Hematopoietic multipotent progenitor cell treated with erythropoietin and hydrocortisone succinate and interleukin-3 and kit ligand, for 17 days (in vitro differentiated cells): ENCODE data around the gene FHOD3.
"Not testable (repeated sequence)": the region's sequence is repeated elsewhere in the genome, so short reads cannot be mapped to it uniquely, and the experiment has no call there.

Experiments
- DNase-seq: peaks from one replicate; pipeline ENCODE4 v3.0.0-alpha.2; 2015; ENCODE audit warnings: low spot score

Gene FHOD3

DNA sequence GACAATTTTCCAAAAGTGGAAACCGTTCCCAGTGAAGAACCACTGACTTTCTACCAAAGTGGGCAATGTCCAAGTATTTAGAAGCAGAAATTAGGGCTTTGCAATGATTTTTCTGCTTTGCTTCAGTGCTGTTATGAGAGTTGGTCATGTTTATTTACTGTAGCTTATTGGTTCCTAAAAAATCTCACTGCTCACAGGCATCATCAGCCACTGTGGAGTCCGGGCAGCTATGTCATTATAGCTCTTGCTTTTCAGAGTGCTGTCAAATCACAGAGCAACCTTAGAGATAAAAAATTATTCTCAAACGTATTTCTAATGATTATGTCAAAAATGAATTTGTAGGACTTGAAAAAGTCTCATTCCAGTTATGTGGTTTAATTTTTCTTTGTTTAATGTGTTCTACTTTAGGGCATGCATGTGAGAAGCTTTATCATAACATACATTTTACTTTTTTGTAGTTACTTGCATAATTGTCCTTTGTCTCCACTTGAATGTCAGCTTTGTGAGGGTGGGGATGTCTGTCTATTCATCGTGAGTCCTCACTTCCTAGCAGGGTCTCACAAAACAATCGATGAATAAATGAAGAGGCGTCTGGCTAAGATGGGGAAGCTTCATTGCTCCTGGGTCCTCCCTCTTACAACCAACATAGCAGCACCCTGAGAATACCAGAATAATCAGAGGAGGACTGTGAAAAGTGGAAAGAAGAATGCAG lies 413.7 kb downstream of the FHOD3 start:
- DNase-seq = no peak

DNA sequence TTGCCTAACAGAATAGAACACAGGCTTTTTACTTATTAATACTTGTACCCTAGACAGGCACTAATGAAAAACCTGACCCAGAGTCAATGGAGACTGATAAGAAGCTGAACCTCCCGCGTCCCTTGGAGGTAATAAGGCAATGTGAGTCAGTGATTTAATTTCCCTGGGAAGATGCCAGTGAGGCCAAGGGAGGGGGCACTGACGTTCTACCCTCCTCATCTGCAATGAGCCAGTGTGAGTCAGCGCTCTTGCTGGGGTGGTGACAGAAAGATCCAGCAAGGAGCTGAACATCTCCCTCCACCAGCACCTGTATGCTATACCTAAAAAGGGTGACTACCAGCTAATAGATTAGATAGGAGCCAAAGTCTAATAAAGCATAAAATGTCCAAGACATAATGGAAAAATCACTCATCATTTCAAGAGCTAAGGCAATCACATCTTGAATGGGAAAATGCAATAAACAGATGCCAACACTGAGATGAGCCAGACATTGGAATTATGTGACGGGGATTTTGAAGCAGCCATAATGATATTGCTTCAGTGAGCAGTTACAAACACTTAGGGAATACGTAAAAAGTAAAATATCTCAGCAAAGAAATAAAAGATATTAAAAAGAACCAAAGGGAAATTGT lies 414.4 kb downstream of the FHOD3 start:
- peak; percentile 52 for DNase-seq

DNA sequence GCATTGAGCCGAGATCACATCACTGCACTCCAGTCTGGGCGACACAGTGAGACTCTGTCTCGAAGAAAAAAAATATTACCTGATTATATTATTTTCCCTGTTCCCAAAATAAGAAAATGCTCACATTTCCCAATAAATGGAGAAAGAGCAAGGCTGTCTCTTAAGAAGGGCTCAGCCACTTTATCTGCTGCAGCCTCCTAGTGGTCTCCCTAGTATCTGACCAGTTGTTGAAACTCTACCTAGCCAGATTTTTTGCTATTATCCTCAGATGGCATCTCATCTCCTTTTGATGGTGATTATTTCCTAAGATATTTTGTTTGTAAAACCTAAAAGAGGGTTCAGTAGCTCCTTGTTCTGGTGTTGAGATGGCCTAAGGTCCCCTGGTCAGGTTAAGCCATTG lies 417.0 kb downstream of the FHOD3 start:
- DNase-seq = no peak

DNA sequence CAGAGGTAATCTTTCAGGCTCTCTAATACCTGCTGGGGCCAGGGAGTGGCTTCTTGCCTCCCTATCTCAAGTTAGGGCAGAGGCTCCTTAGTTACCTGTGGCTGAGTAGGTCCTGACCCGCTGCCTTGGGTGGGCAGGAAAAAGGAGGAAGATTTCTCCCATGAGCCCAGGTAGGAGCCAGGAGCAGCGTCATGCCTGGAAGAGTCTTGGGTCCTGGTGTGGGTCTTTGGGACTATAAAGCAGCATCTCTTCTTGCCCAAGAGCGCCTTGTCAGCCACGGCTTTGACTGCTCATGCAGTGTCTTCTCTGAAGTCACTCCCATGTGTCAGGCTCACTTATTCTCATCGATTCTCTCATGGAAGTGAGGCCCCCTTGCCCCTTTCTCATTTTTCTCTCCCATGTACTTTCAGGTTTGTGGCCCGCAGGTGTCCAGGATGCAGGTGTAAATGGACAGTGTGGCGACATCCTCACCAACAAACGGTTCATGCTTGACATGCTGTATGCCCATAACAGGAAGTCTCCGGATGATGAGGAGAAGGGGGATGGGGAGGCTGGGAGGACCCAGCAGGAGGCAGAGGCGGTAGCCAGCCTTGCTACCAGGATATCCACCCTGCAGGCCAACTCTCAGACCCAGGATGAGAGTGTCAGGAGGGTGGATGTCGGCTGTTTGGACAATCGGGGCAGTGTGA lies 420.1 kb downstream of the FHOD3 start:
- no peak for DNase-seq

DNA sequence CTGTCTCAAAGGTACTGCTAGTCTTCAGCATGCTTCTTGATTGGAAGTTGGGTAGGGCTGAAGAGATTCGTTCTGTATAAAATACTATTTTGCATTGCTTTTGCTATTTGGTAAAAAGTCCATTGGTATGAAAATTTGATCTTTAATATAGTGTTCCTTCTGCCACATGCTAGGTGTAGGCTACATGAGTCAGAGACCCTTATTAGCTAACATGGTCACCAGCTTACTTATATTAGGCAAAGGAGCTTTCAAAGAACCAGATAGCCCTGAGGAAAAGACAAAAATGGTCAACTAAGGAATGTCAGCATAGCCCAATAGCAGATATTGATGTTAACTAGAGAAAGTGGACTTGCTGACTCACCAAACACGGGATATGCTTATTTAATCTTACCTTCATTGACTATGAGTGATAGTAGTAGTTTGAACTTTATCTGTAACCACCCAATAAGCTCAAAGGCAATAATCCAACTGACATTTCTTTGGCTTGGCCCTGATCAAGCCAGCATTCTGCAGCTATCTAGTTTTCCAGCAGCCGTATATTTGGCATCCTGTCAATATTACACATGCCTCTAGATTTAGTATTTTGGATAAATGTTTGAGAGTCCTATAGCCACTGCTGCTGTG lies 421.3 kb downstream of the FHOD3 start:
- peak; percentile 63 for DNase-seq

DNA sequence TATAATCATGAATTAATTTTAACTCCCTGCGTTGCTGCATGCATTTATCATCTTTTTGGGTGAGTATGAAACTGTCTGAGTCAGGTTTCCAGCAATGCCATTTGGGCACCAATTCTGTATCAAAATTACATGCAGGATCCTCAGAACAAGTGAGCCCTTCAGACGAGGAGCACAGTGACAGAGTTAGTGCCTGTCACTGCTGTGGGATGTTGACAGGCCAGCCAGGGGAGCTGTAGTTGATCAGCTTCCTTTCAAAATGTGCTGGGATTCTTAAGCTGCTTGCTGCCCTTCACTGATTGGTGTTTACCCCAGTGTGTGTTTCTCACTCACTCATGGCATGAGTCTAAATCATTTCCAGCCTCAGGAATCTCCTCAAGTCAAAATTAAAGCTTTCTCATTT lies 422.1 kb downstream of the FHOD3 start:
- peak; percentile 23 for DNase-seq

DNA sequence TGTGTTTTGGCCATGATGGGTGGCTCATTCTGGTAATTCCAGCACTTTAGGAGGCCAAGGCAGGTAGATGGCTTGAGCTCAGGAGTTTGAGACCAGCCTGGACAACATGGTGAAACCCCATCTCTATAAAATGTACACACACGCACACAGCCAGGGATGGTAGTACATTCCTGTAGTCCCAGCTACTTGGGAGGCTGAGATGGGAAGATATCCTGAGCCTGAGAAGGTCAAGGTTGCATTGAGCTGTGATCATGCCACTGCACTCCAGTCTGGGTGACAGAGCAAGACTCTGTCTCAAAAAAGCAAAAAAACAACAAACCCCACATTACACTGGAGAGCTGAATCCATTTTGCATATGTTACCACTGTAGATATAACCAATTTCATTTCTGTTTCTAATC lies 423.8 kb downstream of the FHOD3 start:
- not testable (repeated sequence) for DNase-seq

DNA sequence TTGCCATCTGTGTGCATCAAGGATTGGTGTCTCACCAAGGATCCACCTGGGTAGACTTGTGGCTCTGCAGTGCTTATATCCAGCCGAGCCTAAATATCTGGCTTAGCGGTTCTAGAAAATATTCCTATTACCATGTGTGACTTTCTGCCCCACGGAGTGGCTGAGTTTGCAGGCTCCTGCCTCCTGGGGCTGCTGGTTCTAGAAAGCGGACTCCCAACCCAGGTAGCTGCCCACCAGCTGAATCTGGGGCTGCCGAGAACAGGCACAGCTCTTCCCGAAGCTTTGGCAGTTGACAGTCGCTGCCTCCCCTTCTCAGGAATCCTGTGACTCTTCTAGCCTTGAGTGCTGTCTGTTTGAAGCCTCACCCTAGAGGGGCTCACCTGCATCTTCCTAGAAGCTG lies 426.7 kb downstream of the FHOD3 start:
- no peak for DNase-seq

DNA sequence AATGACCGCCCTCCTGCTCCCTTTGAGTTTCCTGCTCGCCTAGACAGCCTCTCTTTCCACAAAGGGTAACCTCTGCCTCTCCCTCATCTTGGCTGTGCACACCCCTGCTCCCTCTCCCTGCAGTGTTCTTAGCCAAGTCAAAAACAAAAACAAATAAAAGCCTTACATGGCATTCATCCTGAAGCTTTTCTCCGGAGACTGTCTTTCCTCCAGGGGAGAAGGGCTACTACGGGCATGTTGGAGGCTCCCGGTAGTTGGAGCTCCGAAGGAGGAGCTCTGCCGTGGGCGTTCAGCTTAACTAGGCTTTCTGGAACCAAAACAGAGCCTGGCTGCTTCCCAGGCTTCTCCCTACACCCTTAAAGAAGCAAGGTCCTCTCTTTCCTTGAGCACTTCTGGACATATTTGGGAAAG lies 427.1 kb downstream of the FHOD3 start:
- no peak for DNase-seq

DNA sequence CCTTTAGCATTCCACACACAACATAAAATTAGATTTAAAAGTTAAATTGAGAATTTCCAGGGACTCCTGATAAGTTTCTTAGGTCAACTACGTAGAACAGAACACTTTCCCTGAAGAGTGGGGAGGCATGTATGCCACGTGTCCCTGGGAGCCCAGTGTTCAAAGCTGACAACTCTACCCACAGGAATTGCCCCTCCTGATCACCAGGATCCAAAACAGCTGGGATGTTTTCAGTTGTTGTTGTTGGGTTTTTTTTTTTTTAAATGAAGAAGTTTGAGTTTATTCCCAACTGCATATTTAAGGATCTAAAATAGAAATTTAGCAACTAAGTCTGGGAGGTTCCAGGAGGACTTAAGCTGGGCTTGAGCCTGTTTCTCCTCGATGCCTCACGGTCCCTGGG lies 430.8 kb downstream of the FHOD3 start:
- no peak for DNase-seq

DNA sequence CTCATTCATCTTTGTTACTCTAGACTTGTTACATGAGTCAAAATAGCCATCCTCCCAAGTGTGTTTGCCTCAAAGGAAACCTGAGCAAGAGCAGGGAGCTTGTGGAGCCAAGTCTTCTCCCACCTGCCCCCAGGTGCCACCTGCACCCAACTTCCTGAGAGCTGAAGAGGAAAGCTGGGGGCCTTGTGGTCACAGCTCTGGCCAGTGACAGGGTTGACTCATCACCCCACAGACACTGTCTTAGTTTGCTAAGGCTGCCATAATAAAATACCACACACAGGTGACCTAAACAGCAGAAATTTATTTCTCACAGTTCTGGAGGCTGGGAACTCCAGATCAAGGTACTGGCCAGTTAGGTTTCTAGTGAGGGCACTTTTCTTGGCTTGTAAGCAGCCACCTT lies 431.7 kb downstream of the FHOD3 start:
- DNase-seq = no peak

DNA sequence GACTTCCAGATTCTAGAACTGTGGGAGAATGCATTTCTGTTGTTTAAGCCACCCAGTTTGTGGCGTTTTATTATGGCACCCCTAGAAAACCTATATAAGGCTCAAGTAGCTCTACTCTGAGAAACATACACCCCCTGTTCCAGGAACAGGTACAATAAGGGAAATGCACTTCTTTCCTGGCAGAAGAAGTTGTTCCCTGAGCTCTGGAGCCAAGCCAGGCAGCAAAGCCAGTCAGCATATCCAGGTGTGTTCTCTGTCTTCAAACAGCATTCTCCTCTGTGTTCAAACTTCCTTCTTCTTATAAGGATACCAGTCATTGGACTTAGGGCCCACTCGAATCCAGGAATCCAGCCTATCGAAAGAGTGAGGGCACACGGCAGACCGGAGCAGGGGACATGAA lies 434.8 kb downstream of the FHOD3 start:
- no peak for DNase-seq

DNA sequence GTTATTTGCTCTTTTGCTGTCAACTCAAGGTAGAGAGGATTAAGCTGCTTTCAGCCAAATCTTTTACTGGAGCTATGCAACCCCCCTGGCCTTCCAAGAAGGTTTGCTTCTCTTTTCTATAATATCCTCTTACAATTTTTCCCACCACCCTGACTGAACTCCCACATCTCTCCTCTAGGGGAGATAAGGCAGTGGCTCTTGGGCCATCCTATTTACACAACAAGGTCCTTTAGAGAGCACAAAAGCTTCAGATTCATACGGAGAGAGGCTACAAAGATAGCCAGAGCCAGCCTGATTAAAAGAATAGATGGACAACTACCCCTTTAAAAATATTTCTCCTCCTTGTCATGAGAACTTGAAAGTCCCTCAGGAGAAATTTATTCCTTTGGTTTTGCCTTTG lies 435.6 kb downstream of the FHOD3 start:
- no peak for DNase-seq

DNA sequence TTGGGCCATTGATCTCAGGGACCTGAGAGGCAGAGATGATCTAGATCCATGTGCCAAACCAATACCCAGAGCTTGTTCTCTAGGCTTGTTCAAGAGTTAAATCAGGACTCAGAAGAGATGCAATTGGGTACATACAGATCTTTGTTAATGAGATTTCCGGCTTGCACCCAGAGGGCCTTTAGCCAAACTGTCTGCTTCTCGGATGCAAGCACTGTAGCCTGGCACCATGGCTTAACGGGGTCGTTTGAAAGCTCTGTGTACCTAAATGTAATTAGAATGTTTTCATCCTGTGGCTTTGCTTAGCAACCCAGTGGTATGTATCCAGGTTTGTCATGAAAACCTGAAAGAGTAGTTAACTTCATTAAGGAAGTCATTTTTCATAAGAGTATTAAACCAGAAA lies 437.1 kb downstream of the FHOD3 start:
- DNase-seq = no peak

DNA sequence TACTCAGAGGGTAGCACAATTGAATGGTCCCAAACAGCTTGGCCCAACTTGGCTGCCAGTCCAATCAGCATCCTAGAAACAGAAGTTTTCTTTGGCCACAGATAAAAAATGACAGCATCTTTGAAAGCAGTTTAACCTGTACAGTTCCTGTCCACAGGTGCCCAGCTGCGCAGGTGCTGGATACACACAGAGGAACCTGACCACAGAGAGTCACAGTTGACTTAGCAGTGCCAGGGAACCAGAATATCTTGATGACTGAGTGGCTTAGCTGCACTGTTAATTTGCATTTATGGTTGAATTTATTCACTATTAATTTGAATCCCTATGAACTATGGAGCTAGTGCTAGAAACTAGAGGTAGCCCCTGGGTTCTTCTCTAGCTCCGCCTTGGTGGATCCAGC lies 437.6 kb downstream of the FHOD3 start:
- no peak for DNase-seq

DNA sequence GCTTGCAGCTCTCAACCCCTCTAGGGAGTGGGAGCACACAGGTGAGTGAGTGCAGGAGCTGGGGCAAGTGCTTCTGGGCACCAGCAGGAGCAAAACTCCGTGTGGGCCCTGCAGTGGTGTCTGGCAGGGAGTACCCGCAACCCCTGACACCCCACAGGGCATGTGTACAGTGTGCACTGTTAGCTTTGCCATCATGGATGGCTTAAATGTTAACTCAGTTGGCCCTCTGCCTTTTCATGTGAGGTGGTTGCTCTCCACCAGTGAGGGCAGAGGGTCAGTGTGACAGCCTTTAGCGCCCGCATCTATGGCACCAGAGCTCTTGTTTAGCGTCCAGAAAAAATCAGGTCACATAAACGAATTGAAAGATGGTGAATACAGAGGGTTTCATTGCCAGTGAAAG lies 438.6 kb downstream of the FHOD3 start:
- no peak for DNase-seq

DNA sequence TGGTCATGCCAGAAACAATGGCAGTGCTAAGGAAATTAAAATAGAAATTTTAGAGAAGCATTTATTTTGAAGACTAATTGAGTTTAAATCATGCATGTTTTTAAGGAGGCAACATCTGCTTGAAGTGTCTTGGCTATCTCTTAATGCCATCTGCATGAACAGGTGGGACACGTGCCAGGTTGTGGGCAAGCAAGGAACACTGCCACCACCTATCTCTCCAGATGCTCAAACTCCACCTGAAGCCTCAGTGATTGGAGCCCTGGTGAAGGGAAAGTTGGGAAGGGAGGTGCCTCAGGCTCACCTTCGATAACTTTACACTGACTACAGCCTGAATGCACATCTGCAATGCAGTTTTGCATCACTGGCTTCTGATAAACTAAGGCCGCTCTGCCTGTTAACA lies 439.8 kb downstream of the FHOD3 start:
- DNase-seq = peak; percentile 19

DNA sequence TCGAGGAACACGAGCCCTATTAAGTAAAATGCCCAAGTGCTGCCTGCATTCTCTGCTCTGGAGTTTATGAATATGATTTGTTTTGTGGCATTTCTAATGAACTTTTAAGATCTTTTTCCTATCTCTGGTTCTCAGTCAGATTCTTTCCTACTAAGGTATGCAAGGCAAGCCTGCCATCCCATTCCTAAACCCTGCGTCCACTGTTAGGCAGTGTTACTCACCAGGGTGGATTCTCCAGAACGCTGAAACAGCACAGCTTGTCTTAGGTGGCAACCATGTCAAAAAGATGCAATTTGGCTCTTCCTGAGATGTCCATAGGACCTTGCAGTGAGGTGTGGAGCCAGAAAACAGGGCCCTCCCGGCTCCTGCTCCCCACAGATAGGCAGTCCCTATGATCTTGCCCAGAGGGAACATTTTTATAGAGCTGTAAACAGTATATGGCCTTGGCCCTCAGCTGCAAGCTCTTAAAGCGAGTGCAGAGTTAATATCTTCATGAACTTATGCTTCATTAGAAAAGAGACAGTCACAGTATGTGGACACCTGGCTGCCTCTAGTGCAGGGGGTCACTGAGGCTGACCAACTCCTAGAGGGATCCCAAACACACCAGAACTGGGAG lies 446.9 kb downstream of the FHOD3 start:
- DNase-seq = peak; percentile 8

DNA sequence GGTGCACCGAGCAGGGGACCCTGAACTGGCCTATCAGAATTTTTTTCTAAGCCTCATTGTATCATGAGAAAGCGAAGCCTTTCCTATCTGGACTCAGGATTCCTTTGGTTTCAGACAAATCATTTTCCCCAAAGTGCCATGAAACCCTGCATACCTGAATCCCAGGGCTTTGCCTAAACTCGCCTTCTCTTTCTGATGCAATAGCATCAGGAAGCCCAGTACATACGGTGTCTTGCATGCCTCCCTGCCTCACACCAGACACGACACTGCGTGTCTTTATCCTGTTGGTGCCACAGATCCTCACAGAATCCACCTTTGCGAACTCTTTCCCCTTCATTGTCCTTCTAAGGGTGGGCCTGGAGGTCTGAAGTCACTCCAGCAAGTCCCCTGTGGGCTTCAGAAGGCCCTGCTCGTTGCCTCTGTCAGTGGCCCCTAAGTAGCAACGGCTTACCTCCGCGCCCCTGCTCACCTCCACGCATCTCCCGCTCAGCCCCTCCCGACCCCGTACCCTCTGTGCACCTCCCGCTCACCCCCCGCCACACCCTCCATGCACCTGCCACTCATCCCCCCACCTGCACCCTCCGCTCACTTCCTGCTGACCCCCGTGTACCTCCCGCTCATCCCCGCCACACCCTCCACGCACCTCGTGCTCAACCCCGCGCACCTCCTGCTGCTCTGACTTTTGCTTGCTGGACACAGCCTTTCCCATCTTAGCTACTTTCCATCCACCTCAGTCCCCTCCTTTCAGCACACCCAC lies 447.9 kb downstream of the FHOD3 start:
- DNase-seq = no peak

DNA sequence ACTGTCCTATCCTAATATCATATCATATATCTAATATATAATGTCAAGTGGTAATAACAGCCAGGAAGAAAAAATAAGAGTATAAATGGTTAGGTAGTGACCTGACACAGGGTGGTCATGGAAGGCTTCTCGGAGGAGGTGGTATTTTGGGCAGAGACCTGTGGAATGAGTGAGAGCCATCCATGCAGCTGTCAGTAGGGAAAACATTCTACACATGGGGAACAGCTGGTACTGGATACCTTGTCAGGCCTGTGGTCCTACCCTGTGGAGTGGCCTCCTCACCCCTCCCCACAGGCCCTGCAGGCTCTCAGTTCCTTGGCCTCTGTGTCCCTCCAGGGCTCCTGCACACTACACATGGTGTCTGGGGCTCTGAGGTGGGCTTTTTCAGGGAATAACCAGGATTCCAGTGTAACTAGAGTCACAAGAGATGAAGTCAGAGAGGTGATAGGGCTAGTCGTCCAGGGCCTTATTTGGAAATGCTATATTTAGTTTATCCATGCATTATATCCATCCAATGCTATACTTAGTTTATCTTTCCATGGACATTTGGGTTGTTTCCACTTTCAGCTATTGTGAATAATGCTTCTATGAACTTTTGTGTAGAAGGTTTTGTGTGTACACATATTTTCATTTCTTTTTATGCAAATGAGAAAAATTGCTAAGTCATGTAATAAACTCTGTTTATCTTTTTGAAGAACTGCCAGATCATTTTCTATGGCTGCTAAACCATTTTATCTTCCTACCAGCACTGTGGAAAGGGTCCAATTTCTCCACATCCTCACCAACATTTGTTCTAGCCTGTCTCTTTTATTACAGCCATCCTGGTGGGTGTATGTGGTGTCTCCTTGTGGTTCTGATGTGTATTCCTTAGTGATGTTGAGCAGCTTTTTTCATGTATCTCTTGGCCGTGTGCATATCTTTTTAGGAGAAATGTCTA lies 455.7 kb downstream of the FHOD3 start:
- peak; percentile 51 for DNase-seq

DNA sequence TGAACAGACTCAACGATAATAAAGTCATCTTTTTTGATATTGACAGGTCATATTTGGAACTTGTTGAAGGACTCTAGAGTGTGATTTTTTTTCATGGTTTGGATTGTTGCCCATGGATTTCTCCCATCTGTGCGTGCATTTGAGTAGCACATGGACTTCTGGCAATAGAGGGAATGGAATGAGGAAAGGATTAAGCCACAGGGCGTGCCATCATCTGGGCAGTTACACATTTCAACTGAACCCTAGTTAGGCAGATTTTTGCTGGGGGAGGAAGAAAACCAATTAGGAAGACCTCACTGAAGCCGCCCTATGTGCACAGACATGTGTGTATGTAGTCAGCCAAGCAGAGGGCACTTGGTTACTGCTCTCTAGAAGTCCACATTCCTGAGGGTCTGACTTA lies 458.7 kb downstream of the FHOD3 start:
- no peak for DNase-seq
